HEK293 (cell line): ENCODE measurements around the gene KRT4.

Experiments used
- PRDM1 ChIP-seq: fragments of 450-650 bp; formaldehyde crosslinking; IDR thresholded peaks from 2 replicates; pipeline ENCODE4; 2016; ENCODE audit warnings: missing biosample characterization, missing genetic modification characterization
- YY2 ChIP-seq: fragments of 450-650 bp; formaldehyde crosslinking; IDR thresholded peaks from 2 replicates; pipeline ENCODE4 v1.5.1; 2016; ENCODE audit warnings: missing biosample characterization, missing genetic modification characterization
- ZNF174 ChIP-seq: fragments of 450-650 bp; formaldehyde crosslinking; IDR thresholded peaks from 2 replicates; pipeline ENCODE4 v1.5.0; 2017; ENCODE audit warnings: missing biosample characterization, mild to moderate bottlenecking, missing genetic modification characterization
- ZNF24 ChIP-seq: fragments of 450-650 bp; formaldehyde crosslinking; IDR thresholded peaks from 2 replicates; pipeline ENCODE4 v1.5.1; 2016; ENCODE audit warnings: missing biosample characterization, missing genetic modification characterization
- ZNF555 ChIP-seq: fragments of 450-650 bp; formaldehyde crosslinking; conservative IDR thresholded peaks from 2 replicates; pipeline ENCODE4 v1.5.1; 2017; ENCODE audit warnings: missing biosample characterization, mild to moderate bottlenecking, missing genetic modification characterization, inconsistent platforms
- ZNF843 ChIP-seq: fragments of 450-650 bp; formaldehyde crosslinking; IDR thresholded peaks from 2 replicates; pipeline ENCODE4 v1.5.1; 2016; ENCODE audit warnings: missing biosample characterization, missing genetic modification characterization
- TF ChIP-seq, protein P1 (sequence below): fragments of 450-650 bp; formaldehyde crosslinking; IDR thresholded peaks from 2 replicates; pipeline ENCODE4 v1.5.1; 2016; ENCODE audit warnings: missing biosample characterization, missing genetic modification characterization
- TF ChIP-seq, protein P2 (sequence below): fragments of 450-650 bp; formaldehyde crosslinking; IDR thresholded peaks from 2 replicates; pipeline ENCODE4 v1.5.1; 2016; ENCODE audit warnings: missing biosample characterization, missing genetic modification characterization
- TF ChIP-seq, protein P3 (sequence below): fragments of 450-650 bp; formaldehyde crosslinking; IDR thresholded peaks from 2 replicates; pipeline ENCODE4 v1.5.1; 2016; ENCODE audit warnings: missing biosample characterization, missing genetic modification characterization
- TF ChIP-seq, protein P4 (sequence below): fragments of 450-650 bp; formaldehyde crosslinking; IDR thresholded peaks from 2 replicates; pipeline ENCODE4 v1.5.1; 2016; ENCODE audit warnings: missing biosample characterization, missing genetic modification characterization

- TF ChIP-seq ZNF555 (no peak), YY2 (no peak), ZNF174 (tag by site-specific recombination) (no peak), PRDM1 (tag by site-specific recombination) (no peak), ZNF24 (no peak), ZNF843 (tag by site-specific recombination) (no peak)
- TF ChIP-seq, protein P1, sequence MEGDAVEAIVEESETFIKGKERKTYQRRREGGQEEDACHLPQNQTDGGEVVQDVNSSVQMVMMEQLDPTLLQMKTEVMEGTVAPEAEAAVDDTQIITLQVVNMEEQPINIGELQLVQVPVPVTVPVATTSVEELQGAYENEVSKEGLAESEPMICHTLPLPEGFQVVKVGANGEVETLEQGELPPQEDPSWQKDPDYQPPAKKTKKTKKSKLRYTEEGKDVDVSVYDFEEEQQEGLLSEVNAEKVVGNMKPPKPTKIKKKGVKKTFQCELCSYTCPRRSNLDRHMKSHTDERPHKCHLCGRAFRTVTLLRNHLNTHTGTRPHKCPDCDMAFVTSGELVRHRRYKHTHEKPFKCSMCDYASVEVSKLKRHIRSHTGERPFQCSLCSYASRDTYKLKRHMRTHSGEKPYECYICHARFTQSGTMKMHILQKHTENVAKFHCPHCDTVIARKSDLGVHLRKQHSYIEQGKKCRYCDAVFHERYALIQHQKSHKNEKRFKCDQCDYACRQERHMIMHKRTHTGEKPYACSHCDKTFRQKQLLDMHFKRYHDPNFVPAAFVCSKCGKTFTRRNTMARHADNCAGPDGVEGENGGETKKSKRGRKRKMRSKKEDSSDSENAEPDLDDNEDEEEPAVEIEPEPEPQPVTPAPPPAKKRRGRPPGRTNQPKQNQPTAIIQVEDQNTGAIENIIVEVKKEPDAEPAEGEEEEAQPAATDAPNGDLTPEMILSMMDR (tag by site-specific recombination), result no peak
- TF ChIP-seq, protein P2, sequence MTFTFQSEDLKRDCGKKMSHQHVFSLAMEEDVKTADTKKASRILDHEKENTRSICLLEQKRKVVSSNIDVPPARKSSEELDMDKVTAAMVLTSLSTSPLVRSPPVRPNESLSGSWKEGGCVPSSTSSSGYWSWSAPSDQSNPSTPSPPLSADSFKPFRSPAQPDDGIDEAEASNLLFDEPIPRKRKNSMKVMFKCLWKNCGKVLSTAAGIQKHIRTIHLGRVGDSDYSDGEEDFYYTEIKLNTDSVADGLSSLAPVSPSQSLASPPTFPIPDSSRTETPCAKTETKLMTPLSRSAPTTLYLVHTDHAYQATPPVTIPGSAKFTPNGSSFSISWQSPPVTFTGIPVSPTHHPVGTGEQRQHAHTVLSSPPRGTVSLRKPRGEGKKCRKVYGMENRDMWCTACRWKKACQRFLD, result no peak
- TF ChIP-seq, protein P3, sequence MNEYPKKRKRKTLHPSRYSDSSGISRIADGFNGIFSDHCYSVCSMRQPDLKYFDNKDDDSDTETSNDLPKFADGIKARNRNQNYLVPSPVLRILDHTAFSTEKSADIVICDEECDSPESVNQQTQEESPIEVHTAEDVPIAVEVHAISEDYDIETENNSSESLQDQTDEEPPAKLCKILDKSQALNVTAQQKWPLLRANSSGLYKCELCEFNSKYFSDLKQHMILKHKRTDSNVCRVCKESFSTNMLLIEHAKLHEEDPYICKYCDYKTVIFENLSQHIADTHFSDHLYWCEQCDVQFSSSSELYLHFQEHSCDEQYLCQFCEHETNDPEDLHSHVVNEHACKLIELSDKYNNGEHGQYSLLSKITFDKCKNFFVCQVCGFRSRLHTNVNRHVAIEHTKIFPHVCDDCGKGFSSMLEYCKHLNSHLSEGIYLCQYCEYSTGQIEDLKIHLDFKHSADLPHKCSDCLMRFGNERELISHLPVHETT, result no peak
- TF ChIP-seq, protein P4, sequence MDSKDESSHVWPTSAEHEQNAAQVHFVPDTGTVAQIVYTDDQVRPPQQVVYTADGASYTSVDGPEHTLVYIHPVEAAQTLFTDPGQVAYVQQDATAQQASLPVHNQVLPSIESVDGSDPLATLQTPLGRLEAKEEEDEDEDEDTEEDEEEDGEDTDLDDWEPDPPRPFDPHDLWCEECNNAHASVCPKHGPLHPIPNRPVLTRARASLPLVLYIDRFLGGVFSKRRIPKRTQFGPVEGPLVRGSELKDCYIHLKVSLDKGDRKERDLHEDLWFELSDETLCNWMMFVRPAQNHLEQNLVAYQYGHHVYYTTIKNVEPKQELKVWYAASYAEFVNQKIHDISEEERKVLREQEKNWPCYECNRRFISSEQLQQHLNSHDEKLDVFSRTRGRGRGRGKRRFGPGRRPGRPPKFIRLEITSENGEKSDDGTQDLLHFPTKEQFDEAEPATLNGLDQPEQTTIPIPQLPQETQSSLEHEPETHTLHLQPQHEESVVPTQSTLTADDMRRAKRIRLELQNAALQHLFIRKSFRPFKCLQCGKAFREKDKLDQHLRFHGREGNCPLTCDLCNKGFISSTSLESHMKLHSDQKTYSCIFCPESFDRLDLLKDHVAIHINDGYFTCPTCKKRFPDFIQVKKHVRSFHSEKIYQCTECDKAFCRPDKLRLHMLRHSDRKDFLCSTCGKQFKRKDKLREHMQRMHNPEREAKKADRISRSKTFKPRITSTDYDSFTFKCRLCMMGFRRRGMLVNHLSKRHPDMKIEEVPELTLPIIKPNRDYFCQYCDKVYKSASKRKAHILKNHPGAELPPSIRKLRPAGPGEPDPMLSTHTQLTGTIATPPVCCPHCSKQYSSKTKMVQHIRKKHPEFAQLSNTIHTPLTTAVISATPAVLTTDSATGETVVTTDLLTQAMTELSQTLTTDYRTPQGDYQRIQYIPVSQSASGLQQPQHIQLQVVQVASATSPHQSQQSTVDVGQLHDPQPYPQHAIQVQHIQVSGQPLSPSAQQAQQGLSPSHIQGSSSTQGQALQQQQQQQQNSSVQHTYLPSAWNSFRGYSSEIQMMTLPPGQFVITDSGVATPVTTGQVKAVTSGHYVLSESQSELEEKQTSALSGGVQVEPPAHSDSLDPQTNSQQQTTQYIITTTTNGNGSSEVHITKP (tag by site-specific recombination), result no peak
Observed at GRCh38 chr12:52765702-52766101, 48.2 kb downstream of the KRT4 start.
